NCI-H1092 treated with DMSO at 0.1 percent for 48 hours (cell line): ENCODE measurements around the gene GCLC.
"Not testable (repeated sequence)": the region's sequence is repeated elsewhere in the genome, so short reads cannot be mapped to it uniquely, and the experiment has no call there.

Experiments used
- DNase-seq: peaks from one replicate; lab custom pipeline; 2025; lab: John Stamatoyannopoulos, UW

The GCLC gene

DNA sequence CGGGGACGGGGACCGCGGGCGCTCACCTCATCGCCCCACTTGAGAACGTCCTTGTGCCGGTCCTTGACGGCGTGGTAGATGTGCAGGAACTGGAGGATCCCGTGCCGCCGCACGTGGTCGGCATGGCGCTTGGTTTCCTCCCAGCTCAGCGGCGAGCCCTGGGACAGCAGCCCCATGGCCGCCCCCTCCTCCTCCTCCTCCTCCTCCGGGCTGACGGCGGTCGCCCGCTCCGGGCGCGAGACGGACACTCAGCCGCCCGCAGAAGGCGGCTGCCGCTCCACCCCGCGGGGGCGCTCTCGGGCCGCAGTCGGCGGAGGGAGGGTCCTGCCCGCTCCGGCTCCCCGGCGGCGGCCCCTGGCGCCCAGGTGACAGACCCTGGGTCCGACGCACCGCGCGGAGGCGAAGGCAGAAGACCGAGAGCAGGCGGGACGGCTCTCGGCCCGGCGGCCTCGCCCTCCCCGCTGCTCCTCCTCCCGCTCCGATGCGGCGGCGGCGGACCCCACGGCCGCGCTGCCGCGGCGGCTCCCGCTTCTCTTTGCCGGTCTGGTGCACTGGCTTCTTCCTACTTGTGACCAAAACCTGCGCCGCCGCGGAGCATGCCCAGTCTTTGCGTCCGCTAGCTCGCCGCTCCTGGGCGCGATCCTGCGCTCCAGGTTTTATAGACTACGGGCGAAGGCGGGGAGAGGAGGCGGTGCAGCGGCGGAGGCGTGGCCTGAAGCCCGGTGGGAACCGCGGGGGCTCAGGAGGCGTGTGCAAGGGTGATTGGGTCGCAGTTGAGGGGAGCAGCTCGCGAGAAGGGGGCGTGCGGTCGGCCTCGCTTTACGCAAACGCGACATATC is at the start of gene GCLC:
Gene GCLC, minus strand, starts transcription at position 632 of the 839 bp plus-strand sequence. Its CDS starts 456 bp downstream, at position 176.
- peak; percentile 85 for DNase-seq

GRCh38 chr6:53594596-53594995 is 49.7 kb upstream of the GCLC start:
- no peak for DNase-seq

DNA sequence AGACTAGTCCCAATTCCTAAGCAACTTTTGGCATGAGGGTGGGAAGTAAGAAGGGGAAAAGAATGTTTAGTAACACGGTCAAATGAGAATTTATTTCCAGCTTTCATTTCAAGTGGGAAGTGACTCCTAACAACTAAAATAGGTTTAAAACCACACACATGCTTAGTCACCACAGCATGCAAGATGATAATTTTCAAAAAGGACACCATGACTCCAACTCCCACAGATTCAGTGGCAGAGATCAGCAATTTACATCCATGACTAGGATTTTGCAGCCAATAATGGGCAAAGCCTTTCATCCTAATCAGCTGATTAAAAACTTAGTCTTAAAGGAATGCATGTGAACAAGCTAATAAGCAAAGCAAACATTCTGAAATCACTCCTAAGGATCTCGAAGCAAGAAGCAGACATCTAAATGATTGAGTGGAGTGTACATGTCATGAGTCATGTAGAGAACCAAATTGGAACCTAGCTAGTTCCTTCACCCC is 48.1 kb upstream of the GCLC start:
- DNase-seq, result no peak

DNA sequence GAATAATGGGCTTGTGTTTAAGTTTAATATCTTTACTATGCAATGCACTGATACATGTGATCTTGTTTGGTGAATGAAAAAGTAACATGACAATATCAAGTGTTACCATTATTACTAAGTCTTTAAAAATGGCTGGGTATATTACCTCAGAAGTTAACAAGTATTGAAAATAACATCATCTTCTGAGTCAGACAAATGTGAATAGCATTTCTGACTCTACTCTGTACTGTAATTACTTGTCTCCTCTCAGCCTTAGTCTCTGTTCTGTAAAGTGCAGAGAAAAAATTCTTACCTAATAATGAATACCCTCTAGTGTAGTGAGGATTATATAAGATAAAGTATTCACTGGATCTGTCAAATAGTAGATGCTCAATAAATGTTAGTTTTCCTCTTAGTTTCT is 47.0 kb upstream of the GCLC start:
- no peak for DNase-seq

DNA sequence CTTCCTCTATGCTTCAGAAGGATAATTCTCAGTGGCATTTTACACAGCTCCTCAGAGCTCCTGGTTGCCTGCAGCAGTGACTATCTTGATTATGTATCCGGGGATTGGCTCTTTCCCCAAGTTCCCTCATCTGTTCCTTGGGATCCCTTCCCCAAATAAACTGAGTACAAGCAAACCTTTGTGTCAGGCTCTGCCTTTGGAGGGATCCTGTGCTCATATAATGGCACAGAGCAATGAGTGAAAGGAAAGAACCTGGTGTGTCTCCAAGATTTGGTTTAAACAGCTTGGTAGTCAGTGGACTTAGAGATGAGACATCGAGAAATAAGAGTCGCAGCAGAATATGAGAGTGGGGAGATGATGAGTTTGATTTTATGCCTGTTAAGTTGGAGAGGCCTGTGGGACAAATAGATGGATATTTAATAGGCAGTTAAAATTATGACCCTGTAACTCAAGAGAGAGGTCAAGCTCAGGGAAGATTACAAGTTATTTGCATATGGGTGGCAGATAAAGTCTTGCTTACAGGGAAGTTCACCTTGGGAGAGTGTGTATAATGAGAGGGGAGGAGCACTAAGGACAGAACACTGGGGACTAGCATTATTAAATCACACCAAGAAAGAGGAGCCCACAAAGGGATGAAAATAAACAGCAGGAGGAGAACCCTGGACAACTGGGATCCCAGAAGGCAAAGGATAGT is 44.1 kb upstream of the GCLC start:
- no peak for DNase-seq

GRCh38 chr6:53587291-53587690 is 42.4 kb upstream of the GCLC start:
- no peak for DNase-seq

DNA sequence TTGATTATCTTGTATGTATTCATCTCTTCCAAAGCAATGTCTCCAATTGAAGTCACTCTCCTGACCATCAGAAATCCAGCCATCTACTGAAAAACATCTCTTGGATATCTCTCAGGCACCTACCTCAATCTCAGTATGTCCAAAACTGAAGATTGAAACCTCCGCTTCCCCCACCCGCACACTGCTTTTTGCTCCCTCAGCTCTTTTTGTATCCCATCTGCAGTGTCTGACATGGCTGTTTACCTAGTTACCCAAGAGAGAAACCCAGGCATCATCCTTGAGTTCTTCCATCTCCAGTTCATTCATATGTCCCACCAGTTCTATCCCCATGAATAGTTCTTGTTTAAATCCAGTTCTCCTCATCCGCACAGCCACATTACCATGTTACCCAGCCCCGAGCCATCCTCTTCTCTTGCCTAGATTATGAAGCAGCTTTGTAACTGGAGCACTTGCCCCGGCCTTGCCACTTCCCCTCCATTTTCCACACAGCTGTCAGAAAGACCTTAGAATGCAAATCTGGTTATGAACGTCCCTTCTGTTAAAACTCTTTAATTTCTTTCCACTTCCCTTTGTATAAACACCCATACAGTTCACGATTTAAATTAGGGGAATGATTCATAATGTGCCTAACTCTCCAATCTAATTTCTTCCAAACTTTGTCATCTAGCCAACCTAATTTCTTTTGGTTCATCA is 40.5 kb upstream of the GCLC start:
- no peak for DNase-seq

- DNase-seq, result no peak
Measured at GRCh38 chr6:53584726-53585125, 39.8 kb upstream of the GCLC start.

DNA sequence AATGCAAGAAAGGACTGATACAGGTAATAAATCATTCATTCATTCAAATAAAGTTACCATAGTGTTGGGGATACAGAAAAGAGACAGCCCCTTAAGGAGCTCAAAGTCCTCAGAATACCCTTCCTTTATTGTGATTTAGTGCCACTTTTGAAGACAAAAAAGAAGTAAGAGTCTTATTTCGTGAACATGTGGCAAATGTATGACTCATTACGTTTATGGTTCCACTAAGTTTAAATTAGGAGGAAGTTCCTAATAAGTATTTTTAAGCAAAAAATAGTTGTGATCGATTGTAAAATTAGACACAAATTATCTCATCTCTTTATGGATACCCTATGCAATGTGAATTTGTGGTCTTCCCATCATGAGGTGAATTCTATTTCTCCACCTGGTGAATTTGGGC is 38.5 kb upstream of the GCLC start:
- DNase-seq, result no peak

- DNase-seq, result no peak
Measured at GRCh38 chr6:53582963-53583362, 38.1 kb upstream of the GCLC start.

DNA sequence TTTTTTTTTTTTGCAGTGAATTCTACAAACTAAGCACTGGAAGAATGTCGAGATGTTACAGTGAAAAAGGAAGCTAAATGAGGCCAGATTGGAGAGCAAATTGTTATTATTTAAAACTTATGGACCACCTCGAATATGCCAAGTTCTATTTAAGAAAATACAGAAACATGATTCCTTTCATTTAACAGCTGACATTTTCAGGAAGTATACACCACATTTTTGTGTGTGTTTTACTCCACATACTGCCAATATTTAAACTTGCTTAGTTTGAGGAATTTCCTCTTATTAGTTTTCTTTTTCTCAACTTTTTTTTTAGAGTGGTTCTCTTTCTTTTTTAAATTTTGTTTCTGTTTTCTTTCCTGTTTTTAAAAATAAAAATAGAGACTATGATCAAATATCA is 37.0 kb upstream of the GCLC start:
- no peak for DNase-seq

GRCh38 chr6:53581173-53581773 is 36.4 kb upstream of the GCLC start:
- DNase-seq, result no peak

- DNase-seq, result no peak
Measured at GRCh38 chr6:53579338-53579737, 34.4 kb upstream of the GCLC start.

GRCh38 chr6:53578371-53578770 is 33.5 kb upstream of the GCLC start:
- no peak for DNase-seq

- no peak for DNase-seq
Measured at GRCh38 chr6:53573299-53573698, 28.4 kb upstream of the GCLC start.

- not testable (repeated sequence) for DNase-seq
Measured at GRCh38 chr6:53572379-53572778, 27.5 kb upstream of the GCLC start.

DNA sequence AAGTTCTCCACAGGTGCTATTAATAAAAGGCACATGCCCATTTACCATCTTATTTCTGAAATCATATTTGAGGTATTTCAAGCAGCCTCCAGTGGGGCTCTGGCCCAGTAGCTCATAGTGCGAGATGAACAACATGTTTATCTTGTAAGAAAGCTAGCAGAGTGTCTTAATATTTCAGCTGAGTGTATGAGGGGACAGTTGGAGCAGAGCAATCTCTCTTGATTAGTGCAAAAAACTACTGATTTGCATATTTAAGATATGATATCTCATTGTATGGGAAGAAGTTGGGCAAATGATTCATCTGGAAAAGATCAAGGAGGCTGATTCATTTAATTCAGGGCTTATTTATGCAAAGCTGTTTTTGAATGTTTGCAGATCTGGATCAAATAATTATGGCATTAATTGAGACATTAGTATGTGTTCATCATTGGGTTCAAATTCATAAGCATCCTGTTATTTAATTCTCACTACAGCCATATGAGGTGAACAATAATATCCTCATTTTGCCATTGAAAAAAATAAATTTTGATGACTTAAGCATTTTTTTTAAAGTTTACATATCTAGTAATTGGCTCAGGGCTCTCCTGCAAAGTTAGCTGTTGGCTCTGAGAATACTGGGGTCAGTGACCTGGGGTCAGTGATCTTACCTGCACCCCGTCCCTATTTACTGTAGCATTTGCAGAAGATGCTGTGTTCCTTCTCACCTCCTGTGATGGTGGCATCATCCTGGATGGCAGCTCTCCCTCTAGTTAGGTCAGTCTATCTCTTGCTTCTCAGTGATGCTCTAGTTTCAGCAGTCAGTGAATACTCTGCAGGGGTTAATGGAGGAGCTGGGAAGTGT is 24.1 kb upstream of the GCLC start:
- no peak for DNase-seq

DNA sequence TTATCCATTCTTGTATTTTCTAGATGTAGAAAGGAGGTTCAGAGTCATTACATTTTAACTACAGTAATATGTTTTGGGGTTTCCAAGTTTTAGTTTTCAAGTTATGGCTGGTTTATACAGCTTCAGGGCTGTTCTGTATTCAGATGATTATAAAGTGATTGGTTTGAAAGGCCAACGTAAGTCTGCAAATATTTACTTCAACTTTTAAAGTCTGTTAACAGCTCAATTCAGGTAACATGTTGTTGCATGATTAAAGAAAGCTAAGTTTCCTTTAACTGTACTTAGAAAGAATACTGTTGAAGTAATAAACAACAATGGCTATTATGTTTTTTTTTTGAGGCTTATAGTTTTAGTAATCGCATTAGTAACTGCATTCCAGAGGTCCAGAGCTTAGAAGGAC is 22.8 kb upstream of the GCLC start:
- no peak for DNase-seq

- DNase-seq, result no peak
Measured at GRCh38 chr6:53566755-53567154, 21.9 kb upstream of the GCLC start.

- DNase-seq, result no peak
Measured at GRCh38 chr6:53565886-53566285, 21.0 kb upstream of the GCLC start.

GRCh38 chr6:53564401-53565065 is 19.6 kb upstream of the GCLC start:
- DNase-seq, result no peak
